Measurements from ENCODE around the gene TTC14. TPM values are rescaled to one million over a fixed set of nuclear protein-coding genes. Genes with fewer than 3 reads are reported as not detected.

The TTC14 gene
- total and polyA plus RNA-seq, 9 of the 15 experiments (the other 6 are each of a cell fraction or from before 2014, with no cell fraction given): 10.0 to 61.9 (median 27.0) TPM

- Histone ChIP-seq H3K4me2 (ENCODE audit: insufficient read depth, low read length) (no peak overlapping the region), H3K36me3 (ENCODE audit: control insufficient read depth, insufficient read depth, low read length) (no peaks in the 10 kb centered on the region), H3K4me3 (no peak overlapping the region), H3K9me1 (ENCODE audit: control insufficient read depth, insufficient read depth, low read length) (no peaks in the 10 kb centered on the region), H2AFZ (ENCODE audit: low read depth, low read length) (no peak overlapping the region), H3K27me3 (ENCODE audit: control insufficient read depth in 2 of 2, insufficient read depth in 2 of 2, low read length in 2 of 2) (no peaks in the 10 kb centered on the region), H4K20me1 (replicated peaks; ENCODE audit: control insufficient read depth, insufficient read depth, low read length) (no peaks in the 10 kb centered on the region), H3K9ac (ENCODE audit: insufficient read depth in 1 of 2, low read depth in 2 of 2, low read length in 2 of 2) (no peak overlapping the region), H3K27ac (ENCODE audit: extremely low read depth, low read depth, low read length) (no peak overlapping the region), H3K9me3 (replicated peaks; ENCODE audit: control insufficient read depth, insufficient read depth, low read depth, low read length) (no peaks in the 10 kb centered on the region), H3K79me2 (ENCODE audit: control insufficient read depth, insufficient read depth, low read length) (no peaks in the 10 kb centered on the region), H3K4me1 (replicated peaks in 1 of 2; ENCODE audit: control insufficient read depth in 2 of 2, insufficient read depth in 2 of 2, low read length in 2 of 2) (no peaks in the 10 kb centered on the region)
- FAIRE-seq (no peak), DNase-seq (ENCODE audit: extremely low read depth in 1 of 4, low spot score in 3 of 4) (no peak), ATAC-seq (no peak)
- intact Hi-C loops (cut with micrococcal nuclease) (no loop called here), in situ Hi-C loops (cut with MboI) (no loop called here)
- TF ChIP-seq ZNF785 (CRISPR knock-in tag; IDR thresholded peaks at IDR 0.05) (no peak), SAFB (IDR thresholded peaks at IDR 0.05; ENCODE audit: borderline replicate concordance, low read depth, low read length) (no peak), ZHX1 (conservative IDR thresholded peaks at IDR 0.05; ENCODE audit: low read length) (no peak)
- BruUV-seq (replicated peaks): no TSS peak
- POLR2A ChIA-PET: no interaction called here
- CTCF ChIA-PET (ENCODE audit: low intra/inter-chr PET ratio): no interaction called here
- whole genome bisulfite sequencing (ENCODE audit: insufficient coverage, low coverage, missing lambda C conversion rate): 3% methylated on average over 4 of the region's 4 CpGs
These were observed 38.6 kb upstream of the TTC14 start for GRCh38 chr3:180563406-180563805.

- no peak overlapping the region for H2AFZ ChIP-seq (ENCODE audit: low read depth, low read length)
- H3K4me2 ChIP-seq (ENCODE audit: insufficient read depth, low read length): no peak overlapping the region
- H3K9me3 ChIP-seq (replicated peaks; ENCODE audit: control insufficient read depth, insufficient read depth, low read depth, low read length): no peaks in the 10 kb centered on the region
- POLR2A ChIA-PET: no interaction called here
- no peaks in the 10 kb centered on the region for H3K36me3 ChIP-seq (ENCODE audit: control insufficient read depth, insufficient read depth, low read length)
- no peak for FAIRE-seq
- H3K9me1 ChIP-seq (ENCODE audit: control insufficient read depth, insufficient read depth, low read length): no peaks in the 10 kb centered on the region
- no peak for ATAC-seq
- H3K4me1 ChIP-seq (replicated peaks in 1 of 2; ENCODE audit: control insufficient read depth in 2 of 2, insufficient read depth in 2 of 2, low read length in 2 of 2): no peaks in the 10 kb centered on the region
- H3K27ac ChIP-seq (ENCODE audit: extremely low read depth, low read depth, low read length): no peak overlapping the region
- in situ Hi-C loops (cut with MboI): no loop called here
- no peak for TF ChIP-seq ZNF133 (CRISPR knock-in tag; IDR thresholded peaks at IDR 0.05)
- TF ChIP-seq TCFL5 (CRISPR knock-in tag; conservative IDR thresholded peaks at IDR 0.05): no peak
- CTCF ChIA-PET (ENCODE audit: low intra/inter-chr PET ratio): no interaction called here
- H3K27me3 ChIP-seq (ENCODE audit: control insufficient read depth in 2 of 2, insufficient read depth in 2 of 2, low read length in 2 of 2): no peaks in the 10 kb centered on the region
- H3K79me2 ChIP-seq (ENCODE audit: control insufficient read depth, insufficient read depth, low read length): no peaks in the 10 kb centered on the region
- H4K20me1 ChIP-seq (replicated peaks; ENCODE audit: control insufficient read depth, insufficient read depth, low read length): no peaks in the 10 kb centered on the region
- no TSS peak for BruUV-seq (replicated peaks)
- DNase-seq (ENCODE audit: extremely low read depth in 1 of 4, low spot score in 3 of 4): no peak
- 0% methylated on average over 2 of the region's 2 CpGs for WGBS (ENCODE audit: insufficient coverage, low coverage, missing lambda C conversion rate)
- intact Hi-C loops (cut with micrococcal nuclease): no loop called here
- H3K9ac ChIP-seq (ENCODE audit: insufficient read depth in 1 of 2, low read depth in 2 of 2, low read length in 2 of 2): no peak overlapping the region
- no peak overlapping the region for H3K4me3 ChIP-seq
These were observed 37.3 kb upstream of the TTC14 start for GRCh38 chr3:180564676-180565075.

Data from K562 (cell line).